IMR-90 (cell line): Measurements from ENCODE around the gene MRPL12. TPM values are rescaled to one million over a fixed set of nuclear protein-coding genes. Genes with fewer than 3 reads are reported as not detected.

Experiments
- ATAC-seq: fragments of 200-7000 bp; cut with Tn5 transposase; 2 replicates; pipeline ENCODE4 v1.9.1; 2020; ENCODE audit warnings: low read depth, mild to moderate bottlenecking, moderate library complexity
- BruUV-seq: library from RNA; stranded (reverse); fragments of 400-500 nt; replicated peaks from 2 replicates; lab custom pipeline; 2021; lab: Mats Ljungman, UMichigan
- CTCF ChIA-PET: fragments of 300-600 bp; formaldehyde crosslinking; extraction: SDS; loops from one replicate; lab custom pipeline; 2021; ENCODE audit warnings: antibody characterized with exemption; lab: Yijun Ruan, JAX
- POLR2A ChIA-PET: fragments of 300-600 bp; sonication (Branson Sonifier 250); formaldehyde crosslinking; loops from one replicate; lab custom pipeline; 2022; ENCODE audit warnings: antibody characterized with exemption; ENCODE audit not compliant: unreplicated experiment; lab: Charles Lee
- DNase-seq: peaks from one replicate; pipeline ENCODE4 v3.0.0; 2013
- H2AFZ ChIP-seq: replicated peaks from 2 replicates; pipeline ENCODE3; 2013; ENCODE audit warnings: low read length, mild to moderate bottlenecking; ENCODE audit not compliant: poor library complexity
- H2AK5ac ChIP-seq: 2 replicates; pipeline ENCODE4 v1.6.1; 2013; ENCODE audit warnings: low read depth, low read length, inconsistent platforms
- H2AK9ac ChIP-seq: replicated peaks from 2 replicates; pipeline ENCODE3; 2013; ENCODE audit warnings: mild to moderate bottlenecking, low read depth, low read length, moderate library complexity; ENCODE audit not compliant: poor library complexity
- H2BK120ac ChIP-seq: 2 replicates; pipeline ENCODE4 v1.6.1; 2013; ENCODE audit warnings: low read depth, low read length, inconsistent platforms
- H2BK15ac ChIP-seq: 3 replicates; pipeline ENCODE4 v1.6.1; 2013; ENCODE audit warnings: low read depth, low read length, inconsistent platforms
- H2BK20ac ChIP-seq: 2 replicates; pipeline ENCODE4 v1.6.1; 2013; ENCODE audit warnings: low read depth, mild to moderate bottlenecking, inconsistent platforms, low read length, moderate library complexity
- H2BK5ac ChIP-seq: 2 replicates; pipeline ENCODE4 v1.6.1; 2013; ENCODE audit warnings: mild to moderate bottlenecking, low read depth, low read length, inconsistent platforms; ENCODE audit not compliant: poor library complexity, severe bottlenecking
- H3K14ac ChIP-seq: replicated peaks from 2 replicates; pipeline ENCODE4 v1.6.1; 2013; ENCODE audit warnings: low read depth, low read length, inconsistent platforms
- H3K18ac ChIP-seq: 2 replicates; pipeline ENCODE4 v1.6.1; 2013; ENCODE audit warnings: low read depth, low read length, control low read depth
- H3K23ac ChIP-seq: 2 replicates; pipeline ENCODE4 v1.6.1; 2013; ENCODE audit warnings: low read depth, low read length, inconsistent platforms
- H3K27ac ChIP-seq: 2 replicates; pipeline ENCODE4 v1.5.1; 2013; ENCODE audit warnings: mild to moderate bottlenecking, control low read depth, low read length; ENCODE audit not compliant: insufficient read depth
- H3K27me3 ChIP-seq: 2 replicates; pipeline ENCODE4 v1.6.1; 2013; ENCODE audit warnings: low read length; ENCODE audit not compliant: control insufficient read depth, insufficient read depth
- H3K36me3 ChIP-seq: 2 replicates; pipeline ENCODE4 v1.6.1; 2013; ENCODE audit warnings: low read length, mixed read lengths; ENCODE audit not compliant: control insufficient read depth, insufficient read depth
- H3K4ac ChIP-seq: 2 replicates; pipeline ENCODE4 v1.6.1; 2013; ENCODE audit warnings: low read depth, low read length, inconsistent platforms
- H3K4me1 ChIP-seq: 2 replicates; pipeline ENCODE4 v1.6.1; 2013; ENCODE audit warnings: low read length, mixed read lengths; ENCODE audit not compliant: control insufficient read depth, insufficient read depth
- H3K4me2 ChIP-seq: 2 replicates; pipeline ENCODE4 v1.6.1; 2013; ENCODE audit warnings: low read depth, mild to moderate bottlenecking, control low read depth, low read length, moderate library complexity
- H3K4me3 ChIP-seq: 2 replicates; pipeline ENCODE4 v1.5.1; 2013; ENCODE audit warnings: low read depth, mild to moderate bottlenecking, control low read depth, low read length, moderate library complexity; ENCODE audit not compliant: insufficient read depth
- H3K56ac ChIP-seq: 2 replicates; pipeline ENCODE4 v1.6.1; 2013; ENCODE audit warnings: low read length, inconsistent platforms; ENCODE audit not compliant: insufficient read depth; ENCODE audit errors: extremely low read depth
- H3K79me1 ChIP-seq, 2 experiments: 2 replicates each; pipeline ENCODE4 v1.6.1; 2013; ENCODE audit warnings: low read length in 2 of 2, inconsistent platforms in 1 of 2, low read depth in 1 of 2
- H3K9ac ChIP-seq: 2 replicates; pipeline ENCODE4 v1.6.1; 2013; ENCODE audit warnings: low read depth, low read length, control low read depth
- H3K9me1 ChIP-seq: 2 replicates; pipeline ENCODE4 v1.6.1; 2013; ENCODE audit warnings: low read length, inconsistent platforms; ENCODE audit not compliant: insufficient read depth
- H3K9me3 ChIP-seq: 2 replicates; pipeline ENCODE4 v1.6.1; 2013; ENCODE audit warnings: low read length; ENCODE audit not compliant: control insufficient read depth, insufficient read depth
- H4K20me1 ChIP-seq: 2 replicates; pipeline ENCODE4 v1.6.1; 2013; ENCODE audit warnings: low read length, inconsistent platforms; ENCODE audit not compliant: insufficient read depth
- H4K5ac ChIP-seq: 2 replicates; pipeline ENCODE4 v1.6.1; 2013; ENCODE audit warnings: mild to moderate bottlenecking, low read depth, low read length, control low read depth
- H4K8ac ChIP-seq, 2 experiments: 2 replicates each; pipeline ENCODE4 v1.6.1; 2013; ENCODE audit warnings: low read depth in 2 of 2, low read length in 2 of 2, control low read depth in 1 of 2, inconsistent platforms in 1 of 2
- H4K91ac ChIP-seq: 2 replicates; pipeline ENCODE4 v1.6.1; 2013; ENCODE audit warnings: low read depth, low read length, inconsistent platforms; ENCODE audit not compliant: insufficient read depth
- BHLHE40 ChIP-seq: fragments of 150-350 bp; IDR thresholded peaks from 2 replicates; pipeline ENCODE4 v1.6.1; 2016; ENCODE audit warnings: mild to moderate bottlenecking, low read depth, low read length
- CEBPB ChIP-seq: IDR thresholded peaks from 2 replicates; pipeline ENCODE4 v1.6.1; 2012; ENCODE audit warnings: low read depth, low read length, improper control_type of control experiment
- MAZ ChIP-seq: IDR thresholded peaks from 2 replicates; pipeline ENCODE4 v1.6.1; 2012; ENCODE audit warnings: low read depth, mild to moderate bottlenecking, low read length, improper control_type of control experiment, moderate library complexity, borderline replicate concordance
- NFE2L2 ChIP-seq: fragments of 150-350 bp; IDR thresholded peaks from 2 replicates; pipeline ENCODE4 v1.6.1; 2016; ENCODE audit warnings: low read depth, mild to moderate bottlenecking, low read length
- WGBS, 2 experiments: methylation state at CpG; one replicate each; pipeline versions ENCODE4 v1.1.5 to v1.1.7; 2013; ENCODE audit warnings: missing lambda C conversion rate in 2 of 2; ENCODE audit not compliant: insufficient read length in 1 of 2; ENCODE audit errors: extremely low coverage in 2 of 2; 5-methylcytosine and 5-hydroxymethylcytosine counted together
- dilution Hi-C: fragments of 300-500 bp; cut with HindIII; formaldehyde crosslinking; loops from one replicate; pipeline ENCODE4 v1.14.3; 2018; ENCODE audit warnings: low sequenced_read_pairs; ENCODE audit not compliant: unreplicated experiment
- in situ Hi-C: fragments of 300-500 bp; cut with MboI; formaldehyde crosslinking; loops from 3 replicates; pipeline ENCODE4 v1.14.3; 2019; ENCODE audit warnings: low sequenced_read_pairs, inconsistent platforms, mixed read lengths
- intact Hi-C: fragments of 100-400 bp; cut with micrococcal nuclease; formaldehyde crosslinking; loops from 2 replicates; pipeline ENCODE4 v1.10.0; 2022
- polyA plus RNA-seq, 3 experiments: library from polyadenylated mRNA; depleted of rRNA; stranded (reverse); fragments of >200 nt; gene quantifications; 2 replicates each; pipeline ENCODE4 v1.2.3, GENCODE V29; 2012; ENCODE audit warnings: low replicate concordance in 1 of 3
- total RNA-seq: library from RNA; depleted of rRNA; stranded (reverse); fragments of >200 nt; gene quantifications from 2 replicates; pipeline ENCODE4 v1.2.3, GENCODE V29; 2012
- TF ChIP-seq, protein P1 (sequence below): conservative IDR thresholded peaks from 2 replicates; pipeline ENCODE4 v1.5.1; 2012; ENCODE audit warnings: mild to moderate bottlenecking, low read depth, low read length, improper control_type of control experiment
- TF ChIP-seq, protein P2 (sequence below): fragments of 150-350 bp; IDR thresholded peaks from 2 replicates; pipeline ENCODE4 v1.6.1; 2017; ENCODE audit warnings: mild to moderate bottlenecking, antibody characterized with exemption, low read length, low read depth

MRPL12 gene
- total and polyA plus RNA-seq, 2 of the 4 experiments (the other 2 are of a cell fraction): 17.2 to 111 TPM

DNA sequence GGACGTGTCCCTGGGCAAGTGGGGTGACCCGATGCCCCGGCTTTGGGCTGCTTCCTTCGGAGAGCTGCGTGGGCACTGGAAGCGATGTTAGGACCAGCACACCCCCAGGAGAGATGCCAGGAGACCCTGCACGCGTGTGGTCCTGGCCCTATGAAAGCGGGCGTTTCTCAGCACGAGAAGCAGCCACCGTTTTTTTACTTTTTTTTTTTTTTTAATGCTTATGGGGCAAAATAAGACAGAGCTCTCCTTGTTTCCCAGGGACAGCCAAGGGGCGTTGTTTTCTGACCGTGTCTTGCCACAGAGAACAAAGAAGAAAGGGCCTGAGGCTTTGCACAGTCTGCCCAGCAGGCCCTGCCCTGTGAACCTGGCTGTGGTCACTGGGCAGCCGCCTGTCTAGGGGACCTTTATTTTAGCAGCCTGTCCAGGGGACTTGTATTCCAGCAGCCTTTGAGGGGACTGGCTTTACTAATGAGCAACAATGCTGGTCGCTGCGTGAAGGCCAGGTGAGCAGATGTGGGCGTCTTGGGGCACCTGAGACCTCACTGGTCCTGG lies 9.9 kb downstream of the MRPL12 start:
- H4K20me1 ChIP-seq: no peaks in the 10 kb centered on the region; the same call in 1 of the 2 replicates
- in situ Hi-C loops (no loop called here), dilution Hi-C loops (no loop called here), intact Hi-C loops (no loop called here)
- no peak for TF ChIP-seq NFE2L2
- TF ChIP-seq, protein P1, sequence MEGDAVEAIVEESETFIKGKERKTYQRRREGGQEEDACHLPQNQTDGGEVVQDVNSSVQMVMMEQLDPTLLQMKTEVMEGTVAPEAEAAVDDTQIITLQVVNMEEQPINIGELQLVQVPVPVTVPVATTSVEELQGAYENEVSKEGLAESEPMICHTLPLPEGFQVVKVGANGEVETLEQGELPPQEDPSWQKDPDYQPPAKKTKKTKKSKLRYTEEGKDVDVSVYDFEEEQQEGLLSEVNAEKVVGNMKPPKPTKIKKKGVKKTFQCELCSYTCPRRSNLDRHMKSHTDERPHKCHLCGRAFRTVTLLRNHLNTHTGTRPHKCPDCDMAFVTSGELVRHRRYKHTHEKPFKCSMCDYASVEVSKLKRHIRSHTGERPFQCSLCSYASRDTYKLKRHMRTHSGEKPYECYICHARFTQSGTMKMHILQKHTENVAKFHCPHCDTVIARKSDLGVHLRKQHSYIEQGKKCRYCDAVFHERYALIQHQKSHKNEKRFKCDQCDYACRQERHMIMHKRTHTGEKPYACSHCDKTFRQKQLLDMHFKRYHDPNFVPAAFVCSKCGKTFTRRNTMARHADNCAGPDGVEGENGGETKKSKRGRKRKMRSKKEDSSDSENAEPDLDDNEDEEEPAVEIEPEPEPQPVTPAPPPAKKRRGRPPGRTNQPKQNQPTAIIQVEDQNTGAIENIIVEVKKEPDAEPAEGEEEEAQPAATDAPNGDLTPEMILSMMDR: no peak
- TF ChIP-seq, protein P2, sequence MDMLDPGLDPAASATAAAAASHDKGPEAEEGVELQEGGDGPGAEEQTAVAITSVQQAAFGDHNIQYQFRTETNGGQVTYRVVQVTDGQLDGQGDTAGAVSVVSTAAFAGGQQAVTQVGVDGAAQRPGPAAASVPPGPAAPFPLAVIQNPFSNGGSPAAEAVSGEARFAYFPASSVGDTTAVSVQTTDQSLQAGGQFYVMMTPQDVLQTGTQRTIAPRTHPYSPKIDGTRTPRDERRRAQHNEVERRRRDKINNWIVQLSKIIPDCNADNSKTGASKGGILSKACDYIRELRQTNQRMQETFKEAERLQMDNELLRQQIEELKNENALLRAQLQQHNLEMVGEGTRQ: no peak
- TF ChIP-seq MAZ: no peak
- TF ChIP-seq CEBPB: no peak
- no peak for TF ChIP-seq BHLHE40
- H2AFZ ChIP-seq: peak overlapping the region; percentile 96
- no peaks in the 10 kb centered on the region for H3K9me3 ChIP-seq
- no peak for ATAC-seq
- no peak overlapping the region for H2AK5ac ChIP-seq
- no peak overlapping the region for H2BK20ac ChIP-seq
- H3K9me1 ChIP-seq: peaks cover 8% of the 10 kb centered on the region
- peak overlapping the region; percentile 46 for H3K9ac ChIP-seq
- H2BK5ac ChIP-seq: no peak overlapping the region
- H4K91ac ChIP-seq: no peak overlapping the region
- peaks cover 18% of the 10 kb centered on the region for H3K4me1 ChIP-seq
- H3K4me3 ChIP-seq: peak overlapping the region; percentile 87
- WGBS, 2 experiments: 33% methylated on average over 13 of the region's 18 CpGs; no CpG with 5 or more reads in 1 of the 2 experiments
- no peaks in the 10 kb centered on the region for H3K27me3 ChIP-seq
- H3K36me3 ChIP-seq: peaks cover 3% of the 10 kb centered on the region
- no peak overlapping the region for H2BK120ac ChIP-seq
- no TSS peak for BruUV-seq
- no peak overlapping the region for H4K5ac ChIP-seq
- H3K23ac ChIP-seq: no peak overlapping the region
- H2AK9ac ChIP-seq: peak overlapping the region; percentile 75
- no peak overlapping the region for H4K8ac ChIP-seq
- no peak overlapping the region for H3K4ac ChIP-seq
- CTCF ChIA-PET: interaction anchor here (0.6 kb wide), 1 partner anchor 13 kb away, joined by 4 read pairs; no protein-coding TSS in a partner anchor
- no peak overlapping the region for H3K14ac ChIP-seq
- no peak for DNase-seq
- H3K18ac ChIP-seq: no peak overlapping the region
- no peak overlapping the region; the same call in 1 of the 2 replicates for H3K27ac ChIP-seq
- H2BK15ac ChIP-seq: no peak overlapping the region
- POLR2A ChIA-PET: no interaction called here
- H3K79me1 ChIP-seq: peaks cover 14 to 30% of the 10 kb centered on the region in 2 experiments
- H3K4me2 ChIP-seq: peak overlapping the region; percentile 89
- no peak overlapping the region for H3K56ac ChIP-seq
